ENCODE results near the gene PRRX2.
"Not testable (repeated sequence)": the region's sequence is repeated elsewhere in the genome, so short reads cannot be mapped to it uniquely, and the experiment has no call there.

The PRRX2 gene

GRCh38 chr9:129760784-129761183 is 95.3 kb downstream of the PRRX2 start:
- not testable (repeated sequence) for DNase-seq (ENCODE audit: low read depth)

- no peak for DNase-seq (ENCODE audit: low read depth)
Measured at GRCh38 chr9:129761293-129761900, 96.0 kb downstream of the PRRX2 start.

- peak; percentile 29 for DNase-seq (ENCODE audit: low read depth)
Measured at GRCh38 chr9:129761901-129762369, 96.5 kb downstream of the PRRX2 start.

GRCh38 chr9:129762370-129762984 is 97.0 kb downstream of the PRRX2 start:
- DNase-seq (ENCODE audit: low read depth), result peak; percentile 95

- DNase-seq (ENCODE audit: low read depth), result no peak
Measured at GRCh38 chr9:129762985-129763926, 97.8 kb downstream of the PRRX2 start.

- no peak for DNase-seq (ENCODE audit: low read depth)
Measured at GRCh38 chr9:129765764-129766317, 100.4 kb downstream of the PRRX2 start.

- no peak for DNase-seq (ENCODE audit: low read depth)
Measured at GRCh38 chr9:129768486-129768885, 103.0 kb downstream of the PRRX2 start.

- no peak for DNase-seq (ENCODE audit: low read depth)
Measured at GRCh38 chr9:129769669-129770068, 104.2 kb downstream of the PRRX2 start.

GRCh38 chr9:129770741-129771140 is 105.3 kb downstream of the PRRX2 start:
- no peak for DNase-seq (ENCODE audit: low read depth)

Measured in HS-5 (cell line).